ENCODE measurements around the gene SRD5A3. TPM values are rescaled to one million over a fixed set of nuclear protein-coding genes. Genes with fewer than 3 reads are reported as not detected.

SRD5A3 gene
- total RNA-seq, 1 experiment from 2014 or later = 17.0 TPM

DNA sequence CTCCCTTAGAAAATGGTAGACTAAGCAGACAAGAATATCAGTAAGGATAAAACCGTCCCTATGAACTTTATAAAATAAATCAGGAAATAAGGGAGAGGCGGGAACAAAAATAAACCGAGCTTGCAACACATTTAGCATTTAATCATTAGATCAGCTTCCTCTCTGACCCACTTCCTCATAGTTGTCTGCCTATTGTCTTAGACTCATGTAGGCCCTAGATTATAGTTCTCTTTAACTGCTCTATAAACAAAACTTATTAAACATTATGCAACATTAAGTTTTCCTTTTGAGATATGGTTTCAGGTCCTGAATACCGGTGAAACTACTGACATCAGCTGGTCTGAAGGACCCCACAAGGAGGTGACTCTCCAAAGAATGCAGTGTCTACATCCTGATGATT, 15.8 kb upstream of the SRD5A3 start:
- intact Hi-C loops (cut with micrococcal nuclease; ENCODE audit: unreplicated experiment) = no loop called here
- no TSS peak for BruUV-seq (replicated peaks)

DNA sequence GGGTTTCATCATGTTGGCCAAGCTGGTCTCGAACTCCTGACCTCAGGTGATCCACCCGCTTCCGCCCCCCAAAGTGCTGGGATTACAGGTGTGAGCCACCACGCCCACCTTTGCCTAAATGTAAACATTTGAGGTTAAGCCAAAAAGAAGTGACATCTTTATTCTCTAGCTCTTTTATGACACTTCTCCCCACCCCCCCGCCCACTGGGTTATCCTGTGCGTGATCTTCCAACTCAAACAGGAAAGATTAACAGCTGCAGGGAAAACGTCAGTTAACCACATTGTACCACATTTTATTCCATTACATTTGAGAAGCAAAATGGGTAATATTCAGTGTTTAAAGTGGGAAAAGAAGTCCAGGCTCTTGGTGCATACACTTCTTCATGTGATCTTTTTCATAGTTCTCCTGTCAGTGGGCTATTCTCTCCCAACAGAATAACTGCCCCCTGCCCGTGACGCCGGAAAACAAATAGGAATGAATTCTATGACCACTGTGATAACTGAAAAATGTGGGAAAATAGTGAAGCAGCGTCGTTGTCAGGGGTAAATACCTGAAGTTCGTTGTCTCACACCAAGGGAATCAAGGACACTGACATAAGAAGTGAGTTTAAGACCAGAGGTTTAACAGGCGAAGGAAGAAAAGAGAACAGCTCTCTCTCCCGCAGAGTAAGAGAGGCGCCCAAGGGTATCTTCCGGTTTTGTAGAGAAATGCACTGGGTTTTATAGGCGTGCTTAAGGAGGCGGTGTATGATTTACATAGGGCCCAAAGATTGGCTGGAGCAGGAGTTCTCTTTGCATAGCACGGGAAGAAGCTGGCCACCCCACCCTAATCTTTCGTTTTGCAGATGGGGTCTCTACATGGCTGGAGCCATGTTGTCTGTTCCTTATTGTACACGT, 9.7 kb upstream of the SRD5A3 start:
- no peaks in the 10 kb centered on the region for H3K4me1 ChIP-seq (ENCODE audit: control insufficient read depth, insufficient read depth, low read length)
- H3K9me3 ChIP-seq (ENCODE audit: control insufficient read depth, insufficient read depth, low read depth, low read length) = no peaks in the 10 kb centered on the region
- intact Hi-C loops (cut with micrococcal nuclease; ENCODE audit: unreplicated experiment) = no loop called here
- H3K27me3 ChIP-seq (ENCODE audit: control insufficient read depth, insufficient read depth, low read length) = no peaks in the 10 kb centered on the region
- BruUV-seq (replicated peaks) = no TSS peak
- ChIA-PET POLR2A (no interaction called here), CTCF (no interaction called here)
- H3K36me3 ChIP-seq (ENCODE audit: control insufficient read depth, insufficient read depth, low read length) = no peaks in the 10 kb centered on the region
- ATAC-seq (no peak), DNase-seq (ENCODE audit: low read depth, low spot score) (no peak)
- TF ChIP-seq, protein P1, sequence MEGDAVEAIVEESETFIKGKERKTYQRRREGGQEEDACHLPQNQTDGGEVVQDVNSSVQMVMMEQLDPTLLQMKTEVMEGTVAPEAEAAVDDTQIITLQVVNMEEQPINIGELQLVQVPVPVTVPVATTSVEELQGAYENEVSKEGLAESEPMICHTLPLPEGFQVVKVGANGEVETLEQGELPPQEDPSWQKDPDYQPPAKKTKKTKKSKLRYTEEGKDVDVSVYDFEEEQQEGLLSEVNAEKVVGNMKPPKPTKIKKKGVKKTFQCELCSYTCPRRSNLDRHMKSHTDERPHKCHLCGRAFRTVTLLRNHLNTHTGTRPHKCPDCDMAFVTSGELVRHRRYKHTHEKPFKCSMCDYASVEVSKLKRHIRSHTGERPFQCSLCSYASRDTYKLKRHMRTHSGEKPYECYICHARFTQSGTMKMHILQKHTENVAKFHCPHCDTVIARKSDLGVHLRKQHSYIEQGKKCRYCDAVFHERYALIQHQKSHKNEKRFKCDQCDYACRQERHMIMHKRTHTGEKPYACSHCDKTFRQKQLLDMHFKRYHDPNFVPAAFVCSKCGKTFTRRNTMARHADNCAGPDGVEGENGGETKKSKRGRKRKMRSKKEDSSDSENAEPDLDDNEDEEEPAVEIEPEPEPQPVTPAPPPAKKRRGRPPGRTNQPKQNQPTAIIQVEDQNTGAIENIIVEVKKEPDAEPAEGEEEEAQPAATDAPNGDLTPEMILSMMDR (IDR thresholded peaks at IDR 0.05) = no peak
- TF ChIP-seq, protein P2, sequence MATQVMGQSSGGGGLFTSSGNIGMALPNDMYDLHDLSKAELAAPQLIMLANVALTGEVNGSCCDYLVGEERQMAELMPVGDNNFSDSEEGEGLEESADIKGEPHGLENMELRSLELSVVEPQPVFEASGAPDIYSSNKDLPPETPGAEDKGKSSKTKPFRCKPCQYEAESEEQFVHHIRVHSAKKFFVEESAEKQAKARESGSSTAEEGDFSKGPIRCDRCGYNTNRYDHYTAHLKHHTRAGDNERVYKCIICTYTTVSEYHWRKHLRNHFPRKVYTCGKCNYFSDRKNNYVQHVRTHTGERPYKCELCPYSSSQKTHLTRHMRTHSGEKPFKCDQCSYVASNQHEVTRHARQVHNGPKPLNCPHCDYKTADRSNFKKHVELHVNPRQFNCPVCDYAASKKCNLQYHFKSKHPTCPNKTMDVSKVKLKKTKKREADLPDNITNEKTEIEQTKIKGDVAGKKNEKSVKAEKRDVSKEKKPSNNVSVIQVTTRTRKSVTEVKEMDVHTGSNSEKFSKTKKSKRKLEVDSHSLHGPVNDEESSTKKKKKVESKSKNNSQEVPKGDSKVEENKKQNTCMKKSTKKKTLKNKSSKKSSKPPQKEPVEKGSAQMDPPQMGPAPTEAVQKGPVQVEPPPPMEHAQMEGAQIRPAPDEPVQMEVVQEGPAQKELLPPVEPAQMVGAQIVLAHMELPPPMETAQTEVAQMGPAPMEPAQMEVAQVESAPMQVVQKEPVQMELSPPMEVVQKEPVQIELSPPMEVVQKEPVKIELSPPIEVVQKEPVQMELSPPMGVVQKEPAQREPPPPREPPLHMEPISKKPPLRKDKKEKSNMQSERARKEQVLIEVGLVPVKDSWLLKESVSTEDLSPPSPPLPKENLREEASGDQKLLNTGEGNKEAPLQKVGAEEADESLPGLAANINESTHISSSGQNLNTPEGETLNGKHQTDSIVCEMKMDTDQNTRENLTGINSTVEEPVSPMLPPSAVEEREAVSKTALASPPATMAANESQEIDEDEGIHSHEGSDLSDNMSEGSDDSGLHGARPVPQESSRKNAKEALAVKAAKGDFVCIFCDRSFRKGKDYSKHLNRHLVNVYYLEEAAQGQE (IDR thresholded peaks at IDR 0.05; ENCODE audit: insufficient read depth in 1 of 2, low read depth in 2 of 2, low read length in 1 of 2) = no peak
- H3K27ac ChIP-seq (ENCODE audit: low read length) = no peak overlapping the region
- in situ Hi-C loops (cut with HindIII; ENCODE audit: low pct_unique_long_range_greater_than_20kb, low sequenced_read_pairs) = no loop called here
- H3K4me3 ChIP-seq (ENCODE audit: low read depth in 2 of 2, low read length in 2 of 2) = no peak overlapping the region

More for the DNA sequence above, 15.8 kb upstream of the SRD5A3 start:
- Histone ChIP-seq H3K4me1 (ENCODE audit: control insufficient read depth, insufficient read depth, low read length) (no peaks in the 10 kb centered on the region), H3K4me3 (ENCODE audit: low read depth in 2 of 2, low read length in 2 of 2) (no peak overlapping the region), H3K27me3 (ENCODE audit: control insufficient read depth, insufficient read depth, low read length) (no peaks in the 10 kb centered on the region), H3K27ac (ENCODE audit: low read length) (no peak overlapping the region), H3K9me3 (ENCODE audit: control insufficient read depth, insufficient read depth, low read depth, low read length) (no peaks in the 10 kb centered on the region), H3K36me3 (ENCODE audit: control insufficient read depth, insufficient read depth, low read length) (no peaks in the 10 kb centered on the region)
- DNase-seq (ENCODE audit: low read depth, low spot score) (no peak), ATAC-seq (no peak)
- POLR2A ChIA-PET = interaction anchor here (0.6 kb wide), 1 partner anchor 17 kb away, joined by 3 read pairs; no protein-coding TSS in a partner anchor
- TF ChIP-seq, protein P1 (IDR thresholded peaks at IDR 0.05) = no peak
- TF ChIP-seq SIN3A (IDR thresholded peaks at IDR 0.05; ENCODE audit: borderline replicate concordance, insufficient read depth, low read depth, low read length) = no peak
- no peak for TF ChIP-seq TCF7L2 (IDR thresholded peaks at IDR 0.05; ENCODE audit: low read depth, low read length)
- TF ChIP-seq, protein P2 (IDR thresholded peaks at IDR 0.05; ENCODE audit: insufficient read depth in 1 of 2, low read depth in 2 of 2, low read length in 1 of 2) = no peak
- no peak for TF ChIP-seq POLR2AphosphoS5 (IDR thresholded peaks at IDR 0.05; ENCODE audit: low read depth, low read length)
- CTCF ChIA-PET = no interaction called here
- in situ Hi-C loops (cut with HindIII; ENCODE audit: low pct_unique_long_range_greater_than_20kb, low sequenced_read_pairs) = no loop called here
